ENCODE data around the gene EPC1.

DNA sequence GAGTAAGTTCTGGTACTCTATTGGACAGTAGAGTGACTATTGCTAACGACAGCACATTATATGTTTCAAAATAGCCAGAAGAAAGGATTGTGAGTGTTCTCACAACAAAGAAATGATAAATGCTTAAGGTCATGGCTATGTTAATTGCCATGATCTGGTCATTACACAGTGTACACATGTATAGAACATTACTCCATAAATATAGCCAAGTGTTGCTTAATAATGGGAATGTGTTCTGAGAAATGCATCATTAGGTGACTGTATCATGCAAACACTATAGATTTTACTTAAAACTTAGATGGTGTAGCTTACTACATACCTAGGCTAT is 19.6 kb downstream of the EPC1 start:
- TF ChIP-seq, protein P1, sequence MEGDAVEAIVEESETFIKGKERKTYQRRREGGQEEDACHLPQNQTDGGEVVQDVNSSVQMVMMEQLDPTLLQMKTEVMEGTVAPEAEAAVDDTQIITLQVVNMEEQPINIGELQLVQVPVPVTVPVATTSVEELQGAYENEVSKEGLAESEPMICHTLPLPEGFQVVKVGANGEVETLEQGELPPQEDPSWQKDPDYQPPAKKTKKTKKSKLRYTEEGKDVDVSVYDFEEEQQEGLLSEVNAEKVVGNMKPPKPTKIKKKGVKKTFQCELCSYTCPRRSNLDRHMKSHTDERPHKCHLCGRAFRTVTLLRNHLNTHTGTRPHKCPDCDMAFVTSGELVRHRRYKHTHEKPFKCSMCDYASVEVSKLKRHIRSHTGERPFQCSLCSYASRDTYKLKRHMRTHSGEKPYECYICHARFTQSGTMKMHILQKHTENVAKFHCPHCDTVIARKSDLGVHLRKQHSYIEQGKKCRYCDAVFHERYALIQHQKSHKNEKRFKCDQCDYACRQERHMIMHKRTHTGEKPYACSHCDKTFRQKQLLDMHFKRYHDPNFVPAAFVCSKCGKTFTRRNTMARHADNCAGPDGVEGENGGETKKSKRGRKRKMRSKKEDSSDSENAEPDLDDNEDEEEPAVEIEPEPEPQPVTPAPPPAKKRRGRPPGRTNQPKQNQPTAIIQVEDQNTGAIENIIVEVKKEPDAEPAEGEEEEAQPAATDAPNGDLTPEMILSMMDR (IDR thresholded peaks at IDR 0.05 in 8 of 11, conservative IDR thresholded peaks at IDR 0.05 in 3 of 11): no peak
- TF ChIP-seq POLR2A (IDR thresholded peaks at IDR 0.05) (no peak), POLR2AphosphoS5 (IDR thresholded peaks at IDR 0.05) (no peak)
